C4-2B (cell line): Measurements from ENCODE around the gene DIO1.

Source experiments
- CTCF ChIP-seq: fragments of 450-650 bp; conservative IDR thresholded peaks from 2 replicates; pipeline ENCODE4 v1.5.1; 2017; ENCODE audit warnings: mild to moderate bottlenecking
- ZFX ChIP-seq: fragments of 450-650 bp; IDR thresholded peaks from 2 replicates; pipeline ENCODE4 v1.6.1; 2017

GRCh38 chr1:53909946-53910345, 16.0 kb downstream of the DIO1 start:
- TF ChIP-seq CTCF (no peak), ZFX (no peak)
